ENCODE data around the gene MKLN1.
"Not testable (repeated sequence)": the region's sequence is repeated elsewhere in the genome, so short reads cannot be mapped to it uniquely, and the experiment has no call there.

MKLN1 gene

GRCh38 chr7:131462059-131462458 lies 134.4 kb downstream of the MKLN1 start:
- no peak overlapping the region for H3K18ac ChIP-seq (ENCODE audit: low read length)
- no peak overlapping the region for H2AK5ac ChIP-seq (ENCODE audit: low read length)
- no peak overlapping the region for H3K4me2 ChIP-seq (ENCODE audit: low read length)
- no peaks in the 10 kb centered on the region for H3K79me1 ChIP-seq (ENCODE audit: low read length)
- no peaks in the 10 kb centered on the region for H3K79me2 ChIP-seq (ENCODE audit: control insufficient read depth, insufficient read depth, low read length)
- no peak overlapping the region for H3K56ac ChIP-seq (ENCODE audit: low read length)
- H3K4me3 ChIP-seq (ENCODE audit: low read length) = no peak overlapping the region
- no peaks in the 10 kb centered on the region for H3K27me3 ChIP-seq (ENCODE audit: insufficient read depth, low read length, poor library complexity)
- no peak overlapping the region for H2BK120ac ChIP-seq (ENCODE audit: low read depth, low read length)
- WGBS (ENCODE audit: extremely low coverage, insufficient coverage, low lambda C conversion rate) = no CpG with 5 or more reads among the region's 3 CpGs
- H3K4ac ChIP-seq (ENCODE audit: low read depth, low read length) = no peak overlapping the region
- no peaks in the 10 kb centered on the region for H3K36me3 ChIP-seq (ENCODE audit: control insufficient read depth, insufficient read depth, low read length)
- H4K8ac ChIP-seq (ENCODE audit: low read depth, low read length) = no peak overlapping the region
- H4K5ac ChIP-seq (ENCODE audit: low read length) = no peak overlapping the region
- H3K27ac ChIP-seq (ENCODE audit: low read depth, low read length) = no peak overlapping the region
- no peaks in the 10 kb centered on the region for H3K4me1 ChIP-seq (ENCODE audit: control insufficient read depth, low read depth, low read length)
- no peak overlapping the region for H2BK15ac ChIP-seq (replicated peaks; ENCODE audit: low read depth)
- no peak overlapping the region for H2BK5ac ChIP-seq (ENCODE audit: low read length)
- DNase-seq = no peak
- no peak overlapping the region for H3K23ac ChIP-seq (ENCODE audit: low read length)
- H3K9ac ChIP-seq (ENCODE audit: low read length) = no peak overlapping the region

GRCh38 chr7:131462715-131463114 lies 135.0 kb downstream of the MKLN1 start:
- H3K4ac ChIP-seq (ENCODE audit: low read depth, low read length); H2BK5ac ChIP-seq (ENCODE audit: low read length); H2AK5ac ChIP-seq (ENCODE audit: low read length); H2BK15ac ChIP-seq (replicated peaks; ENCODE audit: low read depth); H4K5ac ChIP-seq (ENCODE audit: low read length); H3K27me3 ChIP-seq (ENCODE audit: insufficient read depth, low read length, poor library complexity); H3K9ac ChIP-seq (ENCODE audit: low read length); H3K79me2 ChIP-seq (ENCODE audit: control insufficient read depth, insufficient read depth, low read length); H4K8ac ChIP-seq (ENCODE audit: low read depth, low read length); H3K23ac ChIP-seq (ENCODE audit: low read length); H3K79me1 ChIP-seq (ENCODE audit: low read length); H3K4me3 ChIP-seq (ENCODE audit: low read length); H3K56ac ChIP-seq (ENCODE audit: low read length); H3K18ac ChIP-seq (ENCODE audit: low read length); H2BK120ac ChIP-seq (ENCODE audit: low read depth, low read length); H3K27ac ChIP-seq (ENCODE audit: low read depth, low read length); H3K36me3 ChIP-seq (ENCODE audit: control insufficient read depth, insufficient read depth, low read length); DNase-seq; H3K4me1 ChIP-seq (ENCODE audit: control insufficient read depth, low read depth, low read length); H3K4me2 ChIP-seq (ENCODE audit: low read length): not testable (repeated sequence)

GRCh38 chr7:131466735-131467365 lies 139.2 kb downstream of the MKLN1 start:
- no peaks in the 10 kb centered on the region for H3K27me3 ChIP-seq (ENCODE audit: insufficient read depth, low read length, poor library complexity)
- DNase-seq = no peak
- H3K56ac ChIP-seq (ENCODE audit: low read length) = no peak overlapping the region
- H4K5ac ChIP-seq (ENCODE audit: low read length) = no peak overlapping the region
- no peak overlapping the region for H3K4me3 ChIP-seq (ENCODE audit: low read length)
- H3K4me1 ChIP-seq (ENCODE audit: control insufficient read depth, low read depth, low read length) = no peaks in the 10 kb centered on the region
- H4K8ac ChIP-seq (ENCODE audit: low read depth, low read length) = no peak overlapping the region
- H2BK120ac ChIP-seq (ENCODE audit: low read depth, low read length) = no peak overlapping the region
- H3K4ac ChIP-seq (ENCODE audit: low read depth, low read length) = no peak overlapping the region
- no peaks in the 10 kb centered on the region for H3K79me1 ChIP-seq (ENCODE audit: low read length)
- no peaks in the 10 kb centered on the region for H3K36me3 ChIP-seq (ENCODE audit: control insufficient read depth, insufficient read depth, low read length)
- no peak overlapping the region for H3K9ac ChIP-seq (ENCODE audit: low read length)
- H3K4me2 ChIP-seq (ENCODE audit: low read length) = no peak overlapping the region
- H3K79me2 ChIP-seq (ENCODE audit: control insufficient read depth, insufficient read depth, low read length) = no peaks in the 10 kb centered on the region
- no peak overlapping the region for H3K27ac ChIP-seq (ENCODE audit: low read depth, low read length)
- no peak overlapping the region for H3K23ac ChIP-seq (ENCODE audit: low read length)
- WGBS (ENCODE audit: extremely low coverage, insufficient coverage, low lambda C conversion rate) = 100% methylated on average over 1 of the region's 12 CpGs
- no peak overlapping the region for H2BK5ac ChIP-seq (ENCODE audit: low read length)
- H2AK5ac ChIP-seq (ENCODE audit: low read length) = no peak overlapping the region
- no peak overlapping the region for H3K18ac ChIP-seq (ENCODE audit: low read length)
- H2BK15ac ChIP-seq (replicated peaks; ENCODE audit: low read depth) = no peak overlapping the region

GRCh38 chr7:131467788-131468187 lies 140.1 kb downstream of the MKLN1 start:
- no CpG with 5 or more reads among the region's 5 CpGs for WGBS (ENCODE audit: extremely low coverage, insufficient coverage, low lambda C conversion rate)
- H3K18ac ChIP-seq (ENCODE audit: low read length) = no peak overlapping the region

GRCh38 chr7:131471250-131472004 lies 143.8 kb downstream of the MKLN1 start:
- DNase-seq = no peak
- H3K56ac ChIP-seq (ENCODE audit: low read length) = no peak overlapping the region
- H2AK5ac ChIP-seq (ENCODE audit: low read length) = no peak overlapping the region
- no peak overlapping the region for H2BK15ac ChIP-seq (replicated peaks; ENCODE audit: low read depth)
- no peak overlapping the region for H3K18ac ChIP-seq (ENCODE audit: low read length)
- no peak overlapping the region for H2BK120ac ChIP-seq (ENCODE audit: low read depth, low read length)
- no peaks in the 10 kb centered on the region for H3K79me2 ChIP-seq (ENCODE audit: control insufficient read depth, insufficient read depth, low read length)
- no peak overlapping the region for H4K5ac ChIP-seq (ENCODE audit: low read length)
- no peaks in the 10 kb centered on the region for H3K79me1 ChIP-seq (ENCODE audit: low read length)
- H3K4me3 ChIP-seq (ENCODE audit: low read length) = no peak overlapping the region
- H3K23ac ChIP-seq (ENCODE audit: low read length) = no peak overlapping the region
- WGBS (ENCODE audit: extremely low coverage, insufficient coverage, low lambda C conversion rate) = no CpG with 5 or more reads among the region's 4 CpGs
- H3K4me1 ChIP-seq (ENCODE audit: control insufficient read depth, low read depth, low read length) = no peaks in the 10 kb centered on the region
- H3K4ac ChIP-seq (ENCODE audit: low read depth, low read length) = no peak overlapping the region
- H2BK5ac ChIP-seq (ENCODE audit: low read length) = no peak overlapping the region
- no peak overlapping the region for H3K27ac ChIP-seq (ENCODE audit: low read depth, low read length)
- no peaks in the 10 kb centered on the region for H3K27me3 ChIP-seq (ENCODE audit: insufficient read depth, low read length, poor library complexity)
- H3K9ac ChIP-seq (ENCODE audit: low read length) = no peak overlapping the region
- H4K8ac ChIP-seq (ENCODE audit: low read depth, low read length) = no peak overlapping the region
- H3K4me2 ChIP-seq (ENCODE audit: low read length) = no peak overlapping the region
- H3K36me3 ChIP-seq (ENCODE audit: control insufficient read depth, insufficient read depth, low read length) = no peaks in the 10 kb centered on the region

More at GRCh38 chr7:131467788-131468187, 140.1 kb downstream of the MKLN1 start:
- Histone ChIP-seq H3K9ac (ENCODE audit: low read length) (no peak overlapping the region), H3K36me3 (ENCODE audit: control insufficient read depth, insufficient read depth, low read length) (no peaks in the 10 kb centered on the region), H3K4me3 (ENCODE audit: low read length) (no peak overlapping the region), H3K4ac (ENCODE audit: low read depth, low read length) (no peak overlapping the region), H3K56ac (ENCODE audit: low read length) (no peak overlapping the region), H3K79me2 (ENCODE audit: control insufficient read depth, insufficient read depth, low read length) (no peaks in the 10 kb centered on the region), H3K79me1 (ENCODE audit: low read length) (no peaks in the 10 kb centered on the region), H3K23ac (ENCODE audit: low read length) (no peak overlapping the region), H4K8ac (ENCODE audit: low read depth, low read length) (no peak overlapping the region), H3K27me3 (ENCODE audit: insufficient read depth, low read length, poor library complexity) (no peaks in the 10 kb centered on the region), H2BK15ac (replicated peaks; ENCODE audit: low read depth) (no peak overlapping the region), H2BK120ac (ENCODE audit: low read depth, low read length) (no peak overlapping the region), H3K27ac (ENCODE audit: low read depth, low read length) (no peak overlapping the region), H3K4me2 (ENCODE audit: low read length) (no peak overlapping the region), H2AK5ac (ENCODE audit: low read length) (no peak overlapping the region), H3K4me1 (ENCODE audit: control insufficient read depth, low read depth, low read length) (no peaks in the 10 kb centered on the region), H4K5ac (ENCODE audit: low read length) (no peak overlapping the region), H2BK5ac (ENCODE audit: low read length) (no peak overlapping the region)
- DNase-seq = no peak

- no peak overlapping the region for H3K23ac ChIP-seq (ENCODE audit: low read length)
- no peak overlapping the region for H2BK120ac ChIP-seq (ENCODE audit: low read depth, low read length)
- H4K8ac ChIP-seq (ENCODE audit: low read depth, low read length) = no peak overlapping the region
- no peaks in the 10 kb centered on the region for H3K4me1 ChIP-seq (ENCODE audit: control insufficient read depth, low read depth, low read length)
- no peak overlapping the region for H3K27ac ChIP-seq (ENCODE audit: low read depth, low read length)
- H3K4ac ChIP-seq (ENCODE audit: low read depth, low read length) = no peak overlapping the region
- DNase-seq = no peak
- no peak overlapping the region for H3K4me2 ChIP-seq (ENCODE audit: low read length)
- H3K79me1 ChIP-seq (ENCODE audit: low read length) = no peaks in the 10 kb centered on the region
- H3K9ac ChIP-seq (ENCODE audit: low read length) = no peak overlapping the region
- WGBS (ENCODE audit: extremely low coverage, insufficient coverage, low lambda C conversion rate) = no CpG with 5 or more reads among the region's 2 CpGs
- H3K4me3 ChIP-seq (ENCODE audit: low read length) = no peak overlapping the region
- H3K36me3 ChIP-seq (ENCODE audit: control insufficient read depth, insufficient read depth, low read length) = no peaks in the 10 kb centered on the region
- no peak overlapping the region for H3K18ac ChIP-seq (ENCODE audit: low read length)
- no peaks in the 10 kb centered on the region for H3K79me2 ChIP-seq (ENCODE audit: control insufficient read depth, insufficient read depth, low read length)
- H3K27me3 ChIP-seq (ENCODE audit: insufficient read depth, low read length, poor library complexity) = no peaks in the 10 kb centered on the region
- no peak overlapping the region for H3K56ac ChIP-seq (ENCODE audit: low read length)
- no peak overlapping the region for H2AK5ac ChIP-seq (ENCODE audit: low read length)
- H2BK15ac ChIP-seq (replicated peaks; ENCODE audit: low read depth) = no peak overlapping the region
- no peak overlapping the region for H4K5ac ChIP-seq (ENCODE audit: low read length)
- no peak overlapping the region for H2BK5ac ChIP-seq (ENCODE audit: low read length)
Observed at GRCh38 chr7:131476740-131477139, 149.1 kb downstream of the MKLN1 start.
